ENCODE data around the gene SPDEF. TPM values are rescaled to one million over a fixed set of nuclear protein-coding genes. Genes with fewer than 3 reads are reported as not detected.

The SPDEF gene
- total and polyA plus RNA-seq, 10 of the 15 experiments (the other 5 are each of a cell fraction or from before 2014, with no cell fraction given) = not detected

DNA sequence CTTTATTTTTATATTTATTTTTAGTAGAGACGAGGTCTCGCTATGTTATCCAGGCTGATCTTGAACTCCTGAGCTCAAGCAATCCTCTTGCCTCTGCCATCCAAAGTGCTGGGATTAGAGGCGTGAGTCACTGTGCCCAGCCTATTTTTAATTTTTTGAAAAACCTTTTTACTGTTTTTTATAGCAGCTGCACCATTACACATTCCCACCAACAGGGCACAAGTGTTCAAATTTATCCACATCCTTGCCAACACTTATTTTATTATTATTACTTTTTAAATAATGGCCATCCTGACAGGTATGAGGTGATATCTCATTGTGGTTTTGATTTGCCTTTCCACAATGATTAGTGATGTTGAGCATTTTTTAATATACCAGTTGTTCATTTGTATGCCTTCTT lies 47.7 kb downstream of the SPDEF start:
- ChIA-PET RAD21 (ENCODE audit: unreplicated experiment) (no interaction called here), POLR2A (no interaction called here), SMC1A (ENCODE audit: uncharacterized antibody, unreplicated experiment) (interaction anchor here (1.5 kb wide), 1 partner anchor 49 kb away, joined by 3 read pairs; no protein-coding TSS in a partner anchor), CTCF (interaction anchor here (0.9 kb wide), 1 partner anchor 13 kb away, joined by 3 read pairs; no protein-coding TSS in a partner anchor)
- H3K4me3 ChIP-seq = no peak overlapping the region
- no peak overlapping the region for H3K9ac ChIP-seq (ENCODE audit: control insufficient read depth, insufficient read depth, low read length)
- DNase-seq (ENCODE audit: low read depth, low spot score) (no peak), FAIRE-seq (no peak), ATAC-seq (no peak)
- TF ChIP-seq ASH2L (IDR thresholded peaks at IDR 0.05; ENCODE audit: borderline replicate concordance, low read depth) = no peak
- TF ChIP-seq TARDBP (IDR thresholded peaks at IDR 0.05; ENCODE audit: borderline replicate concordance) = no peak
- no peak for TF ChIP-seq STAT1 (conservative IDR thresholded peaks at IDR 0.05)
- no peak for TF ChIP-seq NFYA (IDR thresholded peaks at IDR 0.05; ENCODE audit: borderline replicate concordance, low read depth, low read length)
- no peak for TF ChIP-seq SMAD5 (IDR thresholded peaks at IDR 0.05; ENCODE audit: low read depth)
- no peak for TF ChIP-seq CBX5 (IDR thresholded peaks at IDR 0.05; ENCODE audit: low read depth)
- TF ChIP-seq, protein P1, sequence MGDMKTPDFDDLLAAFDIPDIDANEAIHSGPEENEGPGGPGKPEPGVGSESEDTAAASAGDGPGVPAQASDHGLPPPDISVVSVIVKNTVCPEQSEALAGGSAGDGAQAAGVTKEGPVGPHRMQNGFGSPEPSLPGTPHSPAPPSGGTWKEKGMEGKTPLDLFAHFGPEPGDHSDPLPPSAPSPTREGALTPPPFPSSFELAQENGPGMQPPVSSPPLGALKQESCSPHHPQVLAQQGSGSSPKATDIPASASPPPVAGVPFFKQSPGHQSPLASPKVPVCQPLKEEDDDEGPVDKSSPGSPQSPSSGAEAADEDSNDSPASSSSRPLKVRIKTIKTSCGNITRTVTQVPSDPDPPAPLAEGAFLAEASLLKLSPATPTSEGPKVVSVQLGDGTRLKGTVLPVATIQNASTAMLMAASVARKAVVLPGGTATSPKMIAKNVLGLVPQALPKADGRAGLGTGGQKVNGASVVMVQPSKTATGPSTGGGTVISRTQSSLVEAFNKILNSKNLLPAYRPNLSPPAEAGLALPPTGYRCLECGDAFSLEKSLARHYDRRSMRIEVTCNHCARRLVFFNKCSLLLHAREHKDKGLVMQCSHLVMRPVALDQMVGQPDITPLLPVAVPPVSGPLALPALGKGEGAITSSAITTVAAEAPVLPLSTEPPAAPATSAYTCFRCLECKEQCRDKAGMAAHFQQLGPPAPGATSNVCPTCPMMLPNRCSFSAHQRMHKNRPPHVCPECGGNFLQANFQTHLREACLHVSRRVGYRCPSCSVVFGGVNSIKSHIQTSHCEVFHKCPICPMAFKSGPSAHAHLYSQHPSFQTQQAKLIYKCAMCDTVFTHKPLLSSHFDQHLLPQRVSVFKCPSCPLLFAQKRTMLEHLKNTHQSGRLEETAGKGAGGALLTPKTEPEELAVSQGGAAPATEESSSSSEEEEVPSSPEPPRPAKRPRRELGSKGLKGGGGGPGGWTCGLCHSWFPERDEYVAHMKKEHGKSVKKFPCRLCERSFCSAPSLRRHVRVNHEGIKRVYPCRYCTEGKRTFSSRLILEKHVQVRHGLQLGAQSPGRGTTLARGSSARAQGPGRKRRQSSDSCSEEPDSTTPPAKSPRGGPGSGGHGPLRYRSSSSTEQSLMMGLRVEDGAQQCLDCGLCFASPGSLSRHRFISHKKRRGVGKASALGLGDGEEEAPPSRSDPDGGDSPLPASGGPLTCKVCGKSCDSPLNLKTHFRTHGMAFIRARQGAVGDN (IDR thresholded peaks at IDR 0.05) = no peak
- no peak for TF ChIP-seq TCF7 (IDR thresholded peaks at IDR 0.05; ENCODE audit: borderline replicate concordance)
- peaks cover 2% of the 10 kb centered on the region; the same call in 2 of the 3 replicates for H3K9me3 ChIP-seq (replicated peaks; ENCODE audit: control insufficient read depth, insufficient read depth, low read length)
- H3K27me3 ChIP-seq (replicated peaks in 1 of 2; ENCODE audit: control insufficient read depth in 2 of 2, insufficient read depth in 2 of 2, low read length in 1 of 2) = no peaks in the 10 kb centered on the region
- intact Hi-C loops (cut with micrococcal nuclease; ENCODE audit: unreplicated experiment) = no loop called here
- no peaks in the 10 kb centered on the region for H4K20me1 ChIP-seq (ENCODE audit: control insufficient read depth, insufficient read depth)
- 59% methylated on average over 3 of the region's 3 CpGs for WGBS (ENCODE audit: insufficient coverage, insufficient replicate concordance, low lambda C conversion rate, missing lambda C conversion rate)
- H3K79me2 ChIP-seq (ENCODE audit: control insufficient read depth, insufficient read depth, low read length) = no peaks in the 10 kb centered on the region
- in situ Hi-C loops (cut with MboI) = no loop called here
- no peaks in the 10 kb centered on the region for H3K36me3 ChIP-seq (ENCODE audit: control insufficient read depth in 2 of 2, insufficient read depth in 2 of 2, low read length in 1 of 2)
- no peaks in the 10 kb centered on the region for H3K4me1 ChIP-seq (ENCODE audit: control insufficient read depth, insufficient read depth, low read length)
- no peak overlapping the region for H3K4me2 ChIP-seq (ENCODE audit: control insufficient read depth, insufficient read depth)
- no peak overlapping the region for H3K27ac ChIP-seq (ENCODE audit: control insufficient read depth, insufficient read depth)
- BruUV-seq (replicated peaks) = no TSS peak
- no peak overlapping the region for H2AFZ ChIP-seq (ENCODE audit: control insufficient read depth, low read depth, low read length)

Data from GM12878 (cell line).